ENCODE data around the gene LOXL1.

LOXL1 gene

GRCh38 chr15:73899197-73900094 lies 26.8 kb upstream of the LOXL1 start:
- no peak for DNase-seq

DNA sequence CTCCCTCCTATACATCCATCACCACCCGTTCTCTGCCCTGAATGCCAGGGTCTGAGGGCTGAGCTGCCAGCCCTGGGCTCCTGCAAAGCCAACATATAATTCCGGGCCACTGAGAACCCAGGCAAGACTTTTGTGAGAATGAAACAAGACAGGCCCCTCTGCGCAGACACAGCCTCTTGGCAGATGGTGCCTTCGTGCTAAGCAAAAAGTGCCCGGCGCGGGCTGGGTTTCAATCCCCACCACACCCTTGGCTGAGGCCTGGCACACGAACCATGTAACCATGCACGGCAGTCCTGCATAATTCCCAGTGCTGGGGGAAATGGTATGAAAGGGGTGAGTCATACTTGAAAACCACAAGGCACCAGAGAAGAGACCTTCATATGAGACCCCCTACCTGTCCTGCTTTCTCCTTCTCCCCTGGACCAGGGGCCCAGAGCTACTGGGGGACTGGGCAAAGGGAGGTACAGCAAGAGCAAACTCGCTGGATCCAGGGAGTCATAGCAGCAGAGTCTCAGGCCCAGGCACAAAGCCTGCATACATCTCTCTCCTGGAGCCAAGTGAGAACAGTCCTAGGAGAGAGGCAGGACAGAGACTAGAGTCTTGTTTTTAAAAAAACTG lies 26.1 kb upstream of the LOXL1 start:
- no peak for DNase-seq

DNA sequence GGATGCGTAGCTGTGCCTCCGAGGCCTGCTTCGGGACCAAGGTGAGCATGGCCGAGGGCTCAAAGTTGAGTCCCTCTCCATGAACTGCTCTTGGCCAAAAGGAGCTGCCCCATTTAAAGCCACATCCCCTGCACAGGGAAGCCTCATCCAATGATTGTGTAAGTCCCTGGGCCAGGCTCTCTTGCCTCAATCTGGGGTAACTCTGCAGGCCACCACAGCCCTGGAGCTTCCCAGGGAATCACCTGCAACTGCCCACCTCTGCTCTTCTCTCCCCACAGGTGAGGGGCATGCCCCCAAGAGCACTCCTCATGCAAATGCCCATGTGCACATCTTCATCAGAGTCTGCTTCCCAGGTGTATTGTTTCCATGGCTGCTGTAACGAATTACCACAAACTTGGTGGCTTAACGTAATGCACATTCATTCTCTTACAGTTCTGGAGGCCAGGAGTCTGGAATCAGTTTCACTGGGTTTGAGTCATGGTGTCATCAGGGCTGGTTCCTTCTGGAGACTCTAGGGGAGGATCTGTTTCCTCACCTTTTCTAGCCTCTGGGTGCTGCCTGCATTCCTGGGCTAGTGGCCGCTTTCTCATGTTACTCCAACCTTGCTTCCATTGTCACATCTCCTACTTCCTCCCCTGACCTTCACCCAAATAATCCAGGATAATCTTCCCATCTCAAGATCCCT lies 25.0 kb upstream of the LOXL1 start:
- DNase-seq = no peak

GRCh38 chr15:73902121-73903020 lies 23.9 kb upstream of the LOXL1 start:
- DNase-seq = no peak

GRCh38 chr15:73904026-73904815 lies 22.0 kb upstream of the LOXL1 start:
- DNase-seq = no peak

DNA sequence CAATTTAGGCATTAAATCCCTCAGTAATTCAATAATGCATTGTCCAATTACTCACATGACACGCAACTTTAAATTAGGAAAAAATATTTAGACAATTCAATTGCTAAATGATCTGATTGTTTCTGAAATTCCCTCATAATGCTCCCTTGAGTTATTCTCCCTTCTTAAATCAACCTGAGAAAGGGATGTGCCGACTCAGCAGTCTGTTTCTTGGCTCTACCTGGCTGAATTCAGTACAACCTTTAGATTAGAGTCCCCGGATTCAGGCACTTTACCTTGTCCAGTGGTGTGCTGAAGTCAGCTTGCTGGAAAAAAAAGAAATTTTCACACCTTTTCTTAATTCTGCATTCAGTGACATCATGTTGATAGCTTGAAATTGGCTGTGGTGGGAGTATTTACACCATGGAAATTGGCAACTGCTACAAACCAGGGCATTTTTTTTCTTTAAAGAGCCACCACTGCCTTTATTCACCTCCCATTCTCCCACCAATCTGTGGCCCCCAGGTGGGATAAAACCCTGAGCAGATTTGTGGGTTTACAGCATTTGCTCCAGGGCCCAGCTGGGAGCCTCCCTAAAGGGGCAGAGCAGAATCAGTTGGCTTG lies 20.9 kb upstream of the LOXL1 start:
- DNase-seq = no peak

DNA sequence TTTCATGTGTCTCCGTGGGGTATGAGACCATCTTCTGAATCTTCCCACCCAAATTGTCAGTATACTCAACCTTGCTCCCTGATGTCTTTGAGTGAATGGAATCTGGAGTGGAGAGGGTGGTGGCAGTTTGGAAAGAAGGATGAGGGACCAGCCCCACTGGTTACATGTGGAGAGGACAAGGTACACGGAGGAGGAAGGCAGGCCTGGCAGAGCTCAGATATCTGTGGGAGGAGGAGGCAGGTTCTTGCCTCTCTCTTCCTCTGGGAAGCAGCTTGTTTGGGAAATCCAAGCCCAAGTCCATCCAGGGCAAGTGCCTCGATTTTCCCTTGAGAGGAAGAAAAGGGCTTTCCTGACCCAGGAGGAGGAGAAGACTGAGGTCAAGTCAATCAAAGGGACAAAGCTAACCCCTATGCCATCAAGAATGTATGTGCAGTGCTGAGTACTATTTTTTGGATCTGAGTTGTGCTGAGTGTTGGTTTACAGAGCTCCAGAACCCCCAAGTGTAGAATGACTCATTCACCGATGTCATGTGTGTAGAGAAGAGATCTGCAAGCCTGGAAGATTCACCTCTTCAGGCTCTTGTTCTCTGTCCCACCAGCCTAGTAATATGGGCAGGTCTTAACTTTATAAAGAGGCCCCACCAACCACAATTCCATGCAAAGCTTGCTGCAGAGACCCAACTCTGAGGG lies 19.8 kb upstream of the LOXL1 start:
- DNase-seq = peak; percentile 39 to 58 (median 55)

GRCh38 chr15:73907035-73907408 lies 19.2 kb upstream of the LOXL1 start:
- peak in 2 of 3 donors; percentile 17 to 33 for DNase-seq

DNA sequence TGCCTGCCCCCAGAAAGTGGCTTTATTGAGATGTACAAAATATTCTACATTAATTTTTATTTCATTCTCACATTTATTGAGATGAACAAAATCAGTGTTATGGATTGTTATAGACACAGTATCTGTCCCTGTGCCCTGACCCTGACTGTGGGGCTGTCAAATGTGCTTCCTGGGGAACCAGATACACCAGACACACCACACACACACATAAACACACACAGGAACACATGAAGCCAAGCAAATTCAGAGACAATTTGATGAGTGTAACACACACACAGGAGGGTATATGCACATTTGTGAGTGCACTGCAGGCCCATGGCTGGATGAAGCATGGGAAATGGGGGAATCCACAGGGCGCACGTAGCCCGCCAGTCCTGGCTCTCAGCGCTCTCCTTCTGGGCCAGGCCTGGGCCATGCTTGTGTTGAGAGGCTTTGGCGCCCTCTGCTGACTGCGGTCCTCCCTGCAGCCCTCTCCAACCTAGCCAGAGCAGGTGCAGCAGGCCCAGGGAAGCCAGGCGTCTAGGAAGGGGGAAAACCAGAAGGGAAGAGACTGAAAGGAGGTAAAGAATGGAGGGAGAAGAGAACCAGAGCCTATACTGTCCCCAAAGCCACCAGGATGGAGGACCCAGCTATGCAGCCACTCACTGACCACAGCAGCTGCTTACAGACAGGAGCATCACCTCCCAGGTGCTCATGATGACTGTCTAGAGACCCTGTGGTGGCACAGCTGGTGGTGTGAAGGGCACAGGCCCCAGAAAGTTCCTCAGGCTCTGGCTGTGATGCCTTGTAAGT lies 18.0 kb upstream of the LOXL1 start:
- DNase-seq = peak; percentile 80 to 91 (median 87)

DNA sequence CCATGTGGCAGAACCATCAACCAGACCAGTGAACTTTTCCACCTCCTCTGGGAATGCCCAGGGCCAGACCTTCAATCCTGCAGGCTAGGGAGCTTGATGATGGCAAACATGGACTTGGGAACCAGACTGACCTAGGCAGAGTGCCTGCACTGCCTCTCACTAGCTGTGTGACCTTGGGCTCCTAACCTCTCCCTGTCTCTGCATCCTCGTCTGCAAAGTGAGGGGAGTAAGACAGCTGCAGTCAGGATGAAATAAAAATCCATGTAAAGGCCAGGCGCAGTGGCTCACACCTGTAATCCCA lies 17.5 kb upstream of the LOXL1 start:
- DNase-seq = no peak

DNA sequence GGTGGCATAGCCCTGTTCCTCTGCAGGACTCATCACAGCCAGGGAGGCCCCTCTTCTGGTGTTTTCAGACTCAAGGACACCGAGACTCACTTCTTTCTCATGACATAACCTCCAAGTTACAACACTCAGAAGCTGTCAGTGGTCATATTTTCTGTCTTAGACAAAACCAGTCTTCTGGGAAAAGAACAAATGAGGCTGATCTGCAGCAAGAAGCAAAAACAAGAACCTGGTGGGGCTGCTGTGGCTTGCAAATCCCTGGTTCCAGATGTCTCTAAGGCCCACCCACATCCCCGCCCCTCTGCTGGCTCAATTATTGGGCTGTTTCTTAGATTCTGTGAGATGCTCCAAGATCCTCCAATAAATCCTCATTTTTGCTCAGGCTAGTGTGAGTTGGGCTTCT lies 16.6 kb upstream of the LOXL1 start:
- DNase-seq = no peak

GRCh38 chr15:73910522-73911303 lies 15.5 kb upstream of the LOXL1 start:
- DNase-seq = no peak

DNA sequence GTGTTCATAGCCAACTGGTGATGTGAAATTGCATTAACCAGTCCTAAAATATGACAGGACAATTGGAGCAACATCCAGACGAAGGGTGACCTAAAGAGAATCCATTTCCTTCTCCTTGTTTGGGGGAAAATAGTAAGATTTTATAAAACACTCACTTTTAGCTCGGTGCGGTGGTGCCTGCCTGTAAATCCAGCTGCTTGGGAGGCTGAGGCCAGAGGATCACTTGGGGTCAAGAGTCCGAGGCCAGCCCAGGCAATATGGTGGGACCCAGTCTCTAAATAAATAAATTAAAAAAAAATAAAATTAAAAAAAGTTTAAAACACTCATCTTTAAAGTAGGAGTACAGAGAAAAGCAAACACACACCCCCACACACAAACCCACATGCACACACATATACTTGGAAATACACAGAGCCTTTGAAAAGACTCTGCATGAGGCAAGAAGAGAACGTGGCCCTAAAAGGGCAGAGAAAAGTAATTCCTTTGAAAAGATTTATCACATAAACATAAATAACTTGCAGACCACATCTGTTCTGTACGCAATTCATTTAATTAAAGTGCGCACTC lies 14.1 kb upstream of the LOXL1 start:
- DNase-seq = no peak

GRCh38 chr15:73914145-73914544 lies 12.1 kb upstream of the LOXL1 start:
- DNase-seq = no peak

DNA sequence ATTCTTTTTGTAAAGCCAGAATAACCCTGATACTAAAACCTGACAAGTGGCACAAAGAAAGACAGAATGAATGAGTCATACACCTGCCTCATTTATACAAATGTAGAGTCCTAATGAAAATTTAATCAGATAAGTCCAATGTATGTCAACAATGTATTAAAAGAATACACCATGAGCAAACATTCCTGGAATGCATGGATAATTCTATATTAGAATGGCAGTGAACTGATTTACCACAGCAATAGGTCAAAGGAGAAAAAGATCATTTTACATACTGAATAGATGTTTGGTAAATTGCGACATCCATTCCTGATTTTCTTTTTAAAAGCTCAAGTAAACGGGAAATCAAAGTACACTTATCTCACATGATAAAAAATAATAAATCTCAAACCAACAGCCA lies 11.2 kb upstream of the LOXL1 start:
- DNase-seq = no peak

GRCh38 chr15:73918784-73919183 lies 7.5 kb upstream of the LOXL1 start:
- DNase-seq = no peak

- no peak for DNase-seq
Observed at GRCh38 chr15:73919706-73920105, 6.6 kb upstream of the LOXL1 start.

- no peak for DNase-seq
Observed at GRCh38 chr15:73921254-73921925, 4.9 kb upstream of the LOXL1 start.
